Measurements from ENCODE around the gene C16orf54. TPM values are rescaled to one million over a fixed set of nuclear protein-coding genes. Genes with fewer than 3 reads are reported as not detected.
"Not testable (repeated sequence)": the region's sequence is repeated elsewhere in the genome, so short reads cannot be mapped to it uniquely, and the experiment has no call there.

Gene C16orf54
- total RNA-seq, 2 donors from 2014 or later: 1.7 TPM

- Histone ChIP-seq H3K27ac (peak within 1 kb of the TSS; percentile 83), H3K9me3 (no peaks in the 10 kb centered on the region), H3K4me3 (peak within 1 kb of the TSS; percentile 78), H3K9ac (ENCODE audit: low read depth in 2 of 2, low read length in 2 of 2) (peak within 1 kb of the TSS; percentile 86 to 96), H3K36me3 (no peaks in the 10 kb centered on the region), H3K4me1 (no peaks in the 10 kb centered on the region), H3K27me3 (no peaks in the 10 kb centered on the region)
- peak; percentile 73 for TF ChIP-seq CTCF (IDR thresholded peaks at IDR 0.05)
- intact Hi-C loops (cut with DNase I): no loop called here
- peak; percentile 100 for DNase-seq
These were observed 44.6 kb upstream of the C16orf54 start, which contains the start of gene KIF22 for GRCh38 chr16:29790183-29790948. TSS of gene KIF22 (plus strand) at chr16:29790751. CDS start at chr16:29790760, 9 bp downstream.

- TF ChIP-seq CTCF (IDR thresholded peaks at IDR 0.05): no peak
- no peak for DNase-seq
These were observed 44.0 kb upstream of the C16orf54 start for GRCh38 chr16:29789775-29790182.

GRCh38 chr16:29787155-29787554, 41.4 kb upstream of the C16orf54 start:
- intact Hi-C loops (cut with DNase I); DNase-seq: not testable (repeated sequence)

More at GRCh38 chr16:29789775-29790182, 44.0 kb upstream of the C16orf54 start:
- Histone ChIP-seq H3K4me1 (no peaks in the 10 kb centered on the region), H3K36me3 (no peaks in the 10 kb centered on the region), H3K4me3 (peak overlapping the region; percentile 78), H3K27me3 (no peaks in the 10 kb centered on the region), H3K9me3 (no peaks in the 10 kb centered on the region), H3K27ac (peak overlapping the region; percentile 83), H3K9ac (ENCODE audit: low read depth in 2 of 2, low read length in 2 of 2) (peak overlapping the region; percentile 65 to 96)
- intact Hi-C loops (cut with DNase I): no loop called here

GRCh38 chr16:29784901-29785500, 39.2 kb upstream of the C16orf54 start:
- intact Hi-C loops (cut with DNase I): no loop called here
- Histone ChIP-seq H3K9me3 (no peaks in the 10 kb centered on the region), H3K9ac (ENCODE audit: low read depth in 2 of 2, low read length in 2 of 2) (no peak overlapping the region), H3K27me3 (no peaks in the 10 kb centered on the region), H3K27ac (no peak overlapping the region), H3K4me1 (no peaks in the 10 kb centered on the region), H3K36me3 (no peaks in the 10 kb centered on the region), H3K4me3 (no peak overlapping the region)
- peak; percentile 59 for DNase-seq
- TF ChIP-seq CTCF (IDR thresholded peaks at IDR 0.05): peak; percentile 60

More at GRCh38 chr16:29787155-29787554, 41.4 kb upstream of the C16orf54 start:
- not testable (repeated sequence) for H3K9ac ChIP-seq (ENCODE audit: low read depth in 2 of 2, low read length in 2 of 2); H3K27me3 ChIP-seq; H3K4me1 ChIP-seq; H3K36me3 ChIP-seq; H3K27ac ChIP-seq; H3K9me3 ChIP-seq; H3K4me3 ChIP-seq

- no peaks in the 10 kb centered on the region for H3K9me3 ChIP-seq
- TF ChIP-seq CTCF (IDR thresholded peaks at IDR 0.05): no peak
- H3K4me1 ChIP-seq: no peaks in the 10 kb centered on the region
- H3K9ac ChIP-seq (ENCODE audit: low read depth in 2 of 2, low read length in 2 of 2): no peak overlapping the region
- DNase-seq: no peak
- no peaks in the 10 kb centered on the region for H3K36me3 ChIP-seq
- no peaks in the 10 kb centered on the region for H3K27me3 ChIP-seq
- H3K27ac ChIP-seq: no peak overlapping the region
- intact Hi-C loops (cut with DNase I): no loop called here
- H3K4me3 ChIP-seq: no peak overlapping the region
These were observed 38.4 kb upstream of the C16orf54 start for GRCh38 chr16:29784157-29784556.

- H3K9ac ChIP-seq (ENCODE audit: low read depth in 2 of 2, low read length in 2 of 2); H3K4me3 ChIP-seq; H3K4me1 ChIP-seq; DNase-seq; H3K9me3 ChIP-seq; H3K27me3 ChIP-seq; H3K27ac ChIP-seq; intact Hi-C loops (cut with DNase I); H3K36me3 ChIP-seq: not testable (repeated sequence)
These were observed 37.5 kb upstream of the C16orf54 start for GRCh38 chr16:29783094-29783953.
